Lower leg skin (tissue), 3 donors: ENCODE measurements around the gene IFNAR2.

Experiments
- POLR2A ChIP-seq, 2 donors: fragments of 450-650 bp; IDR thresholded peaks; one replicate each; pipeline ENCODE4 v1.6.1; 2016 to 2017; ENCODE audit warnings: antibody characterized with exemption in 2 of 2, mild to moderate bottlenecking in 1 of 2, moderate library complexity in 1 of 2
- TF ChIP-seq, protein P1 (sequence below), 3 donors: fragments of 450-650 bp; IDR thresholded peaks; one replicate each; pipeline ENCODE4 v1.5.1; 2016; ENCODE audit warnings: antibody characterized with exemption in 3 of 3, mild to moderate bottlenecking in 3 of 3, moderate library complexity in 2 of 3

DNA sequence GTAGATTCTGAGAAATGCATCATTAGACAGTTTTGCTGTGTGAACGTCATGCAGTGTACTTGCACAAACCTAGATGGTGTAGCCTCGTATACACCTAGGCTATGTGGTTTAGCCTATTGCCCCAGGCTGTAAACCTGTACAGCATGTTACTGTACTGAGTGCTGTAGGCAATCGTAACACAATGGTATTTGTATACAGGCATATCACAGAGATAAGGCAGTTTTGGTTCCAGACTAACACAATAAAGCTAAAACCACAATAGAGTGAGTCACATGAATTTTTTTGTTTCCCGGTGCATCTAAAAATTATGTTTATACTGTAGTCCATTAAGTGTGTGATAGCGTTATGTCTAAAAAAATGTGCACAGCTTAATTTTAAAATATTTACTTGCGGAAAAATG is 43.3 kb downstream of the IFNAR2 start:
- TF ChIP-seq, protein P1, sequence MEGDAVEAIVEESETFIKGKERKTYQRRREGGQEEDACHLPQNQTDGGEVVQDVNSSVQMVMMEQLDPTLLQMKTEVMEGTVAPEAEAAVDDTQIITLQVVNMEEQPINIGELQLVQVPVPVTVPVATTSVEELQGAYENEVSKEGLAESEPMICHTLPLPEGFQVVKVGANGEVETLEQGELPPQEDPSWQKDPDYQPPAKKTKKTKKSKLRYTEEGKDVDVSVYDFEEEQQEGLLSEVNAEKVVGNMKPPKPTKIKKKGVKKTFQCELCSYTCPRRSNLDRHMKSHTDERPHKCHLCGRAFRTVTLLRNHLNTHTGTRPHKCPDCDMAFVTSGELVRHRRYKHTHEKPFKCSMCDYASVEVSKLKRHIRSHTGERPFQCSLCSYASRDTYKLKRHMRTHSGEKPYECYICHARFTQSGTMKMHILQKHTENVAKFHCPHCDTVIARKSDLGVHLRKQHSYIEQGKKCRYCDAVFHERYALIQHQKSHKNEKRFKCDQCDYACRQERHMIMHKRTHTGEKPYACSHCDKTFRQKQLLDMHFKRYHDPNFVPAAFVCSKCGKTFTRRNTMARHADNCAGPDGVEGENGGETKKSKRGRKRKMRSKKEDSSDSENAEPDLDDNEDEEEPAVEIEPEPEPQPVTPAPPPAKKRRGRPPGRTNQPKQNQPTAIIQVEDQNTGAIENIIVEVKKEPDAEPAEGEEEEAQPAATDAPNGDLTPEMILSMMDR (IDR thresholded peaks at IDR 0.05) = no peak
- no peak for TF ChIP-seq POLR2A (IDR thresholded peaks at IDR 0.05)
